AG20443 (cell line): ENCODE data around the gene SUMO4.
A peak's percentile ranks its signal among the peaks of the same experiment; 100 is the strongest.
"Not testable (repeated sequence)": the region's sequence is repeated elsewhere in the genome, so short reads cannot be mapped to it uniquely, and the experiment has no call there.

Experiments
- DNase-seq: peaks from one replicate; pipeline ENCODE4 v3.0.0; 2012; ENCODE audit warnings: low spot score, mixed read lengths

The SUMO4 gene

DNA sequence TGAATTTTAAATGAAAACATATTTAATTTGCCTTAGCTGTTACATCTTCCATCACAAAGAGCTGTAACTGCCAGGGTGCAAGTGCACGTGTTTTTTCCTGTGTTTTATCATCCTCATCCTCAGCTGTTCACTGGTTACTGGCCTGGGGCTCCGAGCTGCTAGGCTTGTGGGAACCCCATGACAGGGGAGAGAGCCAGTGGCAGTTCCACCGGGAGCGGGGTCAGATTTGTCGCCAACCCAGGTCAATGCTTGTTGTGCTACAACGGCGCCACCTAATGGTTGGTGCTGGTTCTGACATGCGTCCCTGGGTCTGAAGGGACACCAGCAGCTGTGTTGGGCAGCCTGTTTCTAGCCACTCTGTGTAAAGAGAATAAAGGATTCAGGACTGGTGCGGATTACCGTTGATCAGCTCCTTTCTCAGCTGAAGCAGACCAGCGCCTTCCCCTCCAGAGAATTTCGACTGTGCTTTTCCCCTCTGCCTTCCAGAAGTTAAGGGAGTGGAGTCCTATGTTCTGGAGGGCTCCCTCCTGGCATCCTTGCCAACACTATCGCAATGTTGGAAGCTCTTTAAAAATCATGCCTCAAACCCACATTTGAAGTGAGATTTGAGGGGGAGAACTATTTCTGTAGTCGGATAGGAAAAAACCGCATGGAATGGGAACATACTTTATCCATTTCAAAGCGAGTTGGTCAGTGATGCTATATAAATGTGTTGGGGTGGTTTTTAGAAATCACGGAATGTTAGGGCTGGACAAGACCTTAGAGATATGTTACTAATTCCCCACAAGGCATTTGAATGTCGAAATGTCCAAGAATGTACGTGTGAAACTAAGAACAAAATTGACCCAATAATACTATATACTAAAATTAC, 32.1 kb downstream of the SUMO4 start:
- peak; percentile 92 for DNase-seq

DNA sequence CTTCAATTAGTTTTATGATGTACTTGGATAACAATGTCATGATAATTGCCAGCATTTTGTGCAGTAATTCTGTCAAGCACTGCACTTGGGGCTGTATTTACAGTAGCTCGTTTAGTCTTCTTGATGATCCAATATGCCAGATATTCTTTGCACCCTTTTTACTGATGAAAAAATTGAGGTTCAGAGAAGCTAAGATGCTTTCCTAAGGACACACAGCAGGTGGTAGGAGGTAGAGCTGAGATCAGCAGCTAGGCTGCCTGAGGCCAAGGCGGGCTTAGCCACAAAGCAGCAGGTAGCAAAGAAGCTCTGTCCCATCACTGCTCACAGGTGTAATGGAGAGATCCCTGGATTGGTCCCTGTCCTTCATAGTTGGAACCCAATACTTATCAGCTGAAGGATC, 33.3 kb downstream of the SUMO4 start:
- DNase-seq, result no peak

- DNase-seq, result peak; percentile 7
Measured at GRCh38 chr6:149433881-149434280, 33.8 kb downstream of the SUMO4 start.

- no peak for DNase-seq
Measured at GRCh38 chr6:149435919-149436586, 36.0 kb downstream of the SUMO4 start.

- DNase-seq, result no peak
Measured at GRCh38 chr6:149436647-149437046, 36.6 kb downstream of the SUMO4 start.

DNA sequence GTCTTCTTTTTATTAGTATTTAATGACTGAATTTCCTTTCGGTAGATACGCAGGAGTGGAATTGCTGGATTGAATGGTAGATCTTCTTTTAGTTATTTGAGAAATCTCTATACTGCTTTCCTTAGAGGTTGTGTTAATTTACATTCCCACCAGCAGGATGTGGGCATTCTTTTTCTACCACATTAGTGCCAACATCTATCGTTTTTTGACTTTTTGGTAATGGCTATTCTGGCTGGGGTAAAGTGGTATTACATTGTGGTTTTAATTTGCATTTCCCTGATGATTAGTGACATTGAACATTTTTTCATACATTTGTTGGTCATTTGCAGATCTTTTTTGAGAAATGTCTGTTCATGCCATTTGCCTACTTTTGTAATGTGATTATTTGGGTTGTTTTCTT, 37.1 kb downstream of the SUMO4 start:
- DNase-seq, result no peak

GRCh38 chr6:149438855-149439254, 38.8 kb downstream of the SUMO4 start:
- DNase-seq, result no peak

GRCh38 chr6:149439626-149440025, 39.6 kb downstream of the SUMO4 start:
- DNase-seq, result no peak

DNA sequence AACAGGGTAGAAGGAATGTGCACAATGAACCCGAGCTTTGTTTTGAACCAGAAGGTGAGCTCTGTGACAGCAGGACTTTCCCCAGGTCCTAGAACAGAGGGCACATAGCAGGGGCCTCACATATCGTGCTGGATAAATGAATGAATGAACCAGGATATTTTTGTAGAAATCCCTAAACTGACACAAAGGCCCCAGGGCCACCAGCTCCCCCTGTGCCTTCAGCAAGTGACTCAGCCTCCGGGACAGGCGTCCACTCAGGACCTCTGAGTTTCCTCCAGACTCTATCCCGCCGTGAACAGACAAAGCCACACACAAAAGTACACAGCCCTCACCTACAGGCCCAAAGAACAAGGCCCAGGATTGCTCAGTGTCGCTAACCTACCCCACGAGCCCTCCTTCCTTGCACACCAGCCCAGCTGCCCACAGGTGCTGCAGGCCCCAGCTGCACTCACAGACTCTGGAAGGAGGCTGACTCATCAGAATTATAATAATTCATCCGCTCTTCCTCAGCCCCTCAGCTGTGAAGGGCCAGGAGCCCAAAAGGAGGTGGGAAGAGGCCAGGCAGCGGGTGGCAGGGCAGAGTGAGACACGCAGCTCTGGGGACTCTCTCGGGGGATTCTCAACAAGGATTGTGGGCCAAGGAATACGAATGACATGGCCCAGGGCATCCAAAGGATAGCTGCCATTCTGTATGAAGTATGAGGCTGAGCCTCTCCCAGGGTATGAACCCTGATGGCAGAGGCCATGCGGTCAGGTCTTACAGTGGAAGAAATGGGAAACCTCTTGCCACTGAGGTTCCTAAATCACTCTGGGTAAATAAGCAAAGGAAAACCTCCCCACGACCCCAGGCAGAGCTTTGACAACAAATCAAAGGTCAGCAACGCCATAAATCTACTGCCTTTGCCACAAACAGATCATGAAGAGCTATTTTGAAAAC, 40.9 kb downstream of the SUMO4 start:
- no peak for DNase-seq

- DNase-seq, result no peak
Measured at GRCh38 chr6:149441740-149442139, 41.7 kb downstream of the SUMO4 start.

GRCh38 chr6:149443411-149444181, 43.5 kb downstream of the SUMO4 start:
- no peak for DNase-seq

DNA sequence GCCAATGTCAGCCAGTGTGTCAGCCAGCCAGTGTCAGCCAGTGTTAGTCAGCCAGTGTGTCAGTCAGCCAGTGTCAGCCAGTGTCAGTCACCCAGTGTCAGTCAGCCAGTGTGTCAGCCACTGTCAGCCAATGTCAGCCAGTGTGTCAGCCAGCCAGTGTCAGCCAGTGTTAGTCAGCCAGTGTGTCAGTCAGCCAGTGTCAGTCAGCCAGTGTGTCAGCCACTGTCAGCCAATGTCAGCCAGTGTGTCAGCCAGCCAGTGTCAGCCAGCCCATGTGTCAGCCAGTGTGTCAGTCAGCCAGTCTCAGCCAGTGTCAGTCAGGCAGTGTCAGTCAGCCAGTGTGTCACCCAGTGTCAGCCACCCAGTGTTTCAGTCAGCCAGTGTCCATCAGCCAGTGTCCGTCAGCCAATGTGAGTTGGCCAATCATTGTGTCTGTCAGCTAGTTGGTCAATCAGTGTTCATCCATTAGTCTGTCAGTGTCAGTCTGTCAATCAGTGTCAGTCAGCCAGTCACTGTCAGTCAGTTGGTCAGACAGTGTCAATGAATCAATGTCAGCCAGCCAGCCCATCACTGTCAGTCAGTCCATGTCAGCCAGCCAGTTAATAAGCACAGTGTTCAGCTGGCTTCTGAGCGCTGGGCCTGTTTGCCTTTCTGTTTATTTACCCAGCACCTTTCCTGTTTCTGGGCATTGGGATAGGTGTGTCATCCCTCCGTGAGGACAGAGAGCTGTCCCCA, 44.5 kb downstream of the SUMO4 start:
- not testable (repeated sequence) for DNase-seq

GRCh38 chr6:149445095-149445466, 45.0 kb downstream of the SUMO4 start:
- DNase-seq, result no peak

DNA sequence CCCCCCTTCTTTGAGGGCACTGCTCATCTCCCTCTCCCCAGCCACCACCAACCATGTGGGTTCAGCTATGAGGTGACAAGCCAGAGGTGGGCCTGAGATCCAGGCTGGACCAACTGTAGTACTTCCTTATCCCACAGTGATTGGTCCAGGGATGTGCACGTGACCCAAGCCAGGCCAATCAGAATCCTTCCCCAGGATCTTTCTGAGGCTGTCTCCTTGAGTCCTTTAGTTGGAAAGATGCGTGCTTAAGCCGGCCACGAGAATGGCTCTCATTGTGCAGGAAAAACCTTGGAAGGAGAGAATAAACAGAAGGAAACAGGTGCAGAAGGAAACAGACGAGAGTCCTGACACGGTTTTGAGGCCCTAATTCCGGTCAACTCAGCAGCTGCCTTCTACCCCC, 45.5 kb downstream of the SUMO4 start:
- no peak for DNase-seq

- no peak for DNase-seq
Measured at GRCh38 chr6:149446791-149447376, 46.8 kb downstream of the SUMO4 start.

DNA sequence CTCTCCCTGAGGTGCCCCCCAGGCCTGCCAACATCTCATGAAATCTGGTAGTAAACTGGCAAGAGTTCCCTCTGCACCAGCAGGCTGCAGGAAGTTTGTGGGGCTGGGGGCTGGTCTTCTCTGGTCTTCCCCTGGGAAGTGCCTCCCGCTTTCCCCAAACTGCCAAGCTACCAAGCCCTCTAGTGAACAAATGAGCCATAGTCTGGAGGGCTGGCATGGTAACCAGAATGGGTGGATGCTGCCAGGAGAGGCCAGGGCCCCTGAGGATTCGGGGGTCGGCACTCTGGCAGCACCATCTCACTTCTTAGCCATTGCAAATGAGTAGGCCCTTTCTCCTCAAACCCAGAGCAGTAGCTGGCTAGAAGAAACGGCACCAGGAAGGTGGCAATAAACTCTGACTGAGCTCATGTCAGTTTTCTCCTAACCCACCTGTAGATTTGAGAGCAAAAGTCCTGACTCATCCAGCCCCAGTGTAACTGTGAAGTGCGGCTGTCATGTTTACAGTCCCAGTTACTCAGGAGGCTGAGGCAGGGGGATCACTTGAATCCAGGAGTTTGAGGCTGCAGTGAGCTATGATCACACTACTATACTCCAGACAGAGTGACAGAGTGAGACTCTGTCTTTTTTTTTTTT, 48.9 kb downstream of the SUMO4 start:
- DNase-seq, result no peak

DNA sequence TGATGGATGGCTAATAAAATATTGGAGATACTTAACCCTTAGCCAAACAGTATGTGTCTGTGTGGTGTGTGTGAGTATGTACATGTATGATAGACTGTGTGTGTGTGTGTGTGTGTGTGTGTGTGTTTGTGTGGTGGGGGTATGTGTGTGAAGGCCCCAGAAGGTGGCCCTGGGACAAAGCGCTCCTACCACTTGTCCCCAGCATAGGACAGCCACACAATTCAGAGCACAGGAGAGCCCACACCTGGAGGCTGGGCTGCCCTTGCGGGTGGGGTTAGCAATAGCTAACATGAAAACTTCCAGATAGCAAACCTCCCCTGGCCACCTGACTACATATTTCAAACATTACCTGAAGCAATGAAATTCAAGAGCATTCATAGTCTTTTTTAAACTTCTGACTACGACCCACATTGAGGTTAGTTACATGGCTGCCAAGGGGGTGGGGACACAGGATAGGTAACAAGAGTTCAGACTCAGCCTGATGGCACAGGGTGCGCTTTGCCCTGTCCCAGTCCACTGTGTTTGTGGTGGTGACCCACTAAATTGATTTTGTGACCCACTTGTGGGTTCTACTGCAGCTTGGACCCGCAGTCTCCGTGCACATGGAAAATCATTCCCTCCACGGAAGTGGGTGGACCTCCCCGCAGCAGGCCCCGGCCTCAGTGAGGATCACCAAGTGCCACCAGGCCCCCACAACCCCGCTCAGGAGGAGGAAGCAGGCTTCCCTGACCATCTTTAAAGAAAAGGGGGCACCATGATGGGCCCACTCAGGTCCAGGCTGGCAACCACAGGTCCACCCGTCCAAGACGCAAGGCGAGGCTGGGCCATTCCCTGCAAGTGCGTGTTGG, 50.0 kb downstream of the SUMO4 start:
- no peak for DNase-seq
